Cortex of kidney (tissue), 1 donor: ENCODE data around the gene KLHL29.

Source experiments
- DNase-seq: peaks from one replicate; lab custom pipeline; 2025; lab: John Stamatoyannopoulos, UW

The KLHL29 gene

GRCh38 chr2:23683001-23683400, 298.0 kb downstream of the KLHL29 start:
- DNase-seq = no peak

- DNase-seq = no peak
These were observed 299.6 kb downstream of the KLHL29 start for GRCh38 chr2:23684395-23685176.

- DNase-seq = no peak
These were observed 300.2 kb downstream of the KLHL29 start for GRCh38 chr2:23685181-23685580.

- no peak for DNase-seq
These were observed 300.7 kb downstream of the KLHL29 start for GRCh38 chr2:23685706-23686105.

GRCh38 chr2:23686405-23687029, 301.5 kb downstream of the KLHL29 start:
- no peak for DNase-seq

GRCh38 chr2:23687214-23687613, 302.2 kb downstream of the KLHL29 start:
- no peak for DNase-seq

GRCh38 chr2:23687713-23688112, 302.7 kb downstream of the KLHL29 start:
- no peak for DNase-seq

GRCh38 chr2:23688486-23689130, 303.6 kb downstream of the KLHL29 start:
- no peak for DNase-seq

GRCh38 chr2:23689131-23689700, 304.2 kb downstream of the KLHL29 start:
- DNase-seq = no peak

- DNase-seq = no peak
These were observed 304.9 kb downstream of the KLHL29 start for GRCh38 chr2:23689891-23690290.

GRCh38 chr2:23690421-23691105, 305.6 kb downstream of the KLHL29 start:
- DNase-seq = no peak

- no peak for DNase-seq
These were observed 306.1 kb downstream of the KLHL29 start for GRCh38 chr2:23691106-23691470.

GRCh38 chr2:23691565-23691964, 306.6 kb downstream of the KLHL29 start:
- no peak for DNase-seq

- DNase-seq = no peak
These were observed 307.3 kb downstream of the KLHL29 start for GRCh38 chr2:23692263-23692662.

- no peak for DNase-seq
These were observed 308.0 kb downstream of the KLHL29 start for GRCh38 chr2:23692851-23693605.

- no peak for DNase-seq
These were observed 308.6 kb downstream of the KLHL29 start for GRCh38 chr2:23693606-23693951.

GRCh38 chr2:23694058-23695045, 309.4 kb downstream of the KLHL29 start:
- DNase-seq = no peak

- DNase-seq = no peak
These were observed 310.4 kb downstream of the KLHL29 start for GRCh38 chr2:23695214-23695889.

GRCh38 chr2:23695890-23696751, 311.1 kb downstream of the KLHL29 start:
- DNase-seq = no peak
